Measurements from ENCODE around the gene SEMA6A.

- TF ChIP-seq YY1 (IDR thresholded peaks at IDR 0.05; ENCODE audit: insufficient read depth, insufficient read length) (no peak), SUZ12 (IDR thresholded peaks at IDR 0.05; ENCODE audit: extremely low read depth, insufficient read depth, insufficient read length) (no peak), ZNF274 (IDR thresholded peaks at IDR 0.05; ENCODE audit: low read depth, low read length) (no peak)
These were observed 29.9 kb downstream of the SEMA6A start for GRCh38 chr5:116544531-116545241.
